ENCODE measurements around the gene ATF7IP2.
"Not testable (repeated sequence)": the region's sequence is repeated elsewhere in the genome, so short reads cannot be mapped to it uniquely, and the experiment has no call there.

The ATF7IP2 gene

GRCh38 chr16:10385725-10386516 lies at the start of gene ATF7IP2:
TSS of gene ATF7IP2 (plus strand) at chr16:10386061. CDS start at chr16:10430621, 44,560 bp downstream.
- DNase-seq = no peak

- DNase-seq = no peak
These were observed 47.4 kb upstream of the ATF7IP2 start for GRCh38 chr16:10338426-10338825.

GRCh38 chr16:10339777-10340732 lies 45.8 kb upstream of the ATF7IP2 start:
- no peak for DNase-seq

- no peak for DNase-seq
These were observed 42.6 kb upstream of the ATF7IP2 start for GRCh38 chr16:10343124-10343760.

- DNase-seq = not testable (repeated sequence)
These were observed 41.2 kb upstream of the ATF7IP2 start for GRCh38 chr16:10344699-10345098.

GRCh38 chr16:10345629-10346028 lies 40.2 kb upstream of the ATF7IP2 start:
- DNase-seq = no peak

- no peak for DNase-seq
These were observed 36.0 kb upstream of the ATF7IP2 start for GRCh38 chr16:10349851-10350250.

- DNase-seq = no peak
These were observed 33.6 kb upstream of the ATF7IP2 start for GRCh38 chr16:10352262-10352661.

- DNase-seq = no peak
These were observed 30.3 kb upstream of the ATF7IP2 start for GRCh38 chr16:10355589-10355988.

- DNase-seq = no peak
These were observed 28.7 kb upstream of the ATF7IP2 start for GRCh38 chr16:10356870-10357842.

GRCh38 chr16:10361747-10362076 lies 24.1 kb upstream of the ATF7IP2 start:
- not testable (repeated sequence) for DNase-seq

- DNase-seq = no peak
These were observed 23.6 kb upstream of the ATF7IP2 start for GRCh38 chr16:10362077-10362863.

GRCh38 chr16:10362864-10363197 lies 23.0 kb upstream of the ATF7IP2 start:
- not testable (repeated sequence) for DNase-seq

- DNase-seq = not testable (repeated sequence)
These were observed 19.2 kb upstream of the ATF7IP2 start for GRCh38 chr16:10366619-10367018.

- no peak for DNase-seq
These were observed 18.2 kb upstream of the ATF7IP2 start for GRCh38 chr16:10367616-10368188.

GRCh38 chr16:10368969-10369551 lies 16.8 kb upstream of the ATF7IP2 start:
- no peak for DNase-seq

GRCh38 chr16:10370096-10370726 lies 15.7 kb upstream of the ATF7IP2 start:
- no peak for DNase-seq

GRCh38 chr16:10371592-10371991 lies 14.3 kb upstream of the ATF7IP2 start:
- no peak for DNase-seq

GRCh38 chr16:10373556-10373955 lies 12.3 kb upstream of the ATF7IP2 start:
- no peak for DNase-seq

- DNase-seq = no peak
These were observed 9.6 kb upstream of the ATF7IP2 start for GRCh38 chr16:10376229-10376628.

Measured in NCI-H1105 (cell line).